Stimulated activated CD4-positive, alpha-beta T cell treated with anti-CD3 and anti-CD28 coated beads, Interleukin-15, amount 100 ng/mL, for 24 hours (primary cell): ENCODE data around the gene SGMS1.
"Not testable (repeated sequence)": the region's sequence is repeated elsewhere in the genome, so short reads cannot be mapped to it uniquely, and the experiment has no call there.

Source experiments
- DNase-seq: peaks from one replicate; pipeline ENCODE4 v3.0.0-alpha.2; 2020

Gene SGMS1

DNA sequence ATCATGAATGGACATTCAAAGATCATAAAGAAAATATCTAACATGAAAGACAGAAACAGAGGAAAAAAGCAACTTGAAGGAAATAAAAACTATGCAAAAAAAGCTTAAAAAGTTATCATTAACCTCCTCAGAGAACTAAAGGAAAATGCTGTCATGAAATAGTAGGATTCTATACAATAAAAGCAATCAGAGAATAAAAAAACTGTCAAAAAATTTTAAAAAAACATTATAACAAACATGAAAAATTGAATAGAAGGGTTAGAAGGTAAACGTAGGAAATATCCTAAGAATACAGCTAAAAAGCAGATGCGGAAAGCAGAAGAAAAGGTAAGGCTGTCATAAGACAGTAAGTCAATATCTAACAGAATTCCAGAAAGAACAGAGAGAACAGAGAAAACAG is 44.8 kb downstream of the SGMS1 start:
- no peak for DNase-seq

GRCh38 chr10:50577681-50578350 is 45.9 kb downstream of the SGMS1 start:
- DNase-seq, result no peak

- DNase-seq, result no peak
These were observed 46.7 kb downstream of the SGMS1 start for GRCh38 chr10:50577010-50577409.

DNA sequence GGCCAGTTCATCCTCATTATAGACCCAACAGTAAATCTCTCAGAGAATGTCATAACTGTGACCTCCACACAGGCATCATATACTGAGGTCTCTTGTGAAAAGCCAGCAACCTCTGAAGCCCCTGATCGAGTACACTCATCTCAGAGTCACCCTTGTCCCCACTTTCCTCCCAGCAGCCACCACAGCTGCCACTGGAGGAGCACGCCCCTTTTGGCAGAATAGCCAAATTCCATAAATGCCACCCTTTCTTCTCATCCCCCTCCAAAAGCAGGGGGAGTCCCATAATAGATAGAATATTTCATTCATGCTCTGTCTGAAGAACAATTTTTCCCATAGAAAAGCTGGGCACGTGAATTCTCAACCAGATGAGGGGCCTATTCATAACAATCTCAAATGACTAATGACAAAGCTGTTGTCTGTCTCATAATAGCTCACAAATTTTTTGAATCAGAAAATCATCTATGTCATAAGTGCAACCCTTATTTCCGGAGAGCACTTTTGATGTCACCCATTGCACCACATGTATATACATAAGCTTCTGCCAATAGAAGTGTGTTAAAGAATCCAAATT is 47.4 kb downstream of the SGMS1 start:
- no peak for DNase-seq

DNA sequence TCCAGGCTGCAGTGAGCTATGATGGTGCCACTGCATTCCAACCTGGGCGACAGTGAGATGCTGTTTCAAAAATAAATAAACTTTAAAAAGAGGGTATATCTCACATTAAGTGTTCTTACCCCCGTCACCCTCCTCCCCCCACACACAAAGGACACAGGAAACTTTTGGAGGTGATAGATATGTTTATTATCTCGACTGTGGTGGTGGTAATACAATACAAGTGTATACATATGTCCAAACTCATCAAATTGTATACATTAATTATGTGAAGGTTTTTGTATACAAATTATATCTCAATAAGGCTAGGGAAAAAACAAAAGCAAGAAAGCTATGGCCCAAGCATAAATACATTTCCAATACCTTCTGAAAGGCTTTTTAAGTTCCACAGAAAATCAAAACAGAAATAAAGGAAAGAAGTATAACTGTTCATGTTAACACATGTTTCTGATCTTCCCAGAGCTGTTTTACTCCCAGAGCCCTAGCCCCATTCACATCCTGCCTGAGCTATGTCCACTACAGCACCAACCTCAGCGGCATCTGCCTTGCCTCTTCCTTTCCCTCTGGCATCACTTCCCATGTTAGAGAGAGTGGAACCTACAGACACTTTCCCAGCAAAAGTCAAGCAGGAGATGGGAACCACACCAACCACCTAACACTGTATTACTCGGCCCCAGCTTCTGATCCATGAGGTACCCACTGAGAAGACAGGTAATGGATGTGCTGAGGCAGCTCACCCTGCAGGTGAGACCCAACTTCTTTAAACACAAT is 48.1 kb downstream of the SGMS1 start:
- no peak for DNase-seq

- no peak for DNase-seq
These were observed 48.8 kb downstream of the SGMS1 start for GRCh38 chr10:50574931-50575330.

- DNase-seq, result no peak
These were observed 49.5 kb downstream of the SGMS1 start for GRCh38 chr10:50574305-50574704.

DNA sequence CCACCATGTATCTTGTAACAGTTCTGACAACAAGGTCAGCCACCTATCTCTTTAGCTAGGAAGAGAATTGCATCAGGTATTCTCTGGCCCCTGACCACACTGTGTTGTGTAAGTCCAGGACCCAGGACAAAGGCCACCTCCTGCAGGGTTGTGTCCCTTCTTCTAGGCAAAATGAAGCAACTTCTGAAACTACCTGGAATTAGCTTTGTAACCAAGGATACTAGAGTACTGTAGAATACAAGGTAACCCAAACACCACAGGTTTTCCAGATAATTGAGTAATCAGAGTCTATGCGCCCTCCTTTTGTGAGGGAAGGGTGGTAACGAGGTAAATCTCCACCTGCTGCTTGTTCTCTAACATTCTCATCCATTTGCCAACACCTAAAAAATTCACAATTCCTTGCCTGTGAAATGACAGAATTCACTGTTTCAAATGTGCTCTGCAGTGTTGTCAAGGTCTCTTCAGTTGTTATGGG is 51.7 kb downstream of the SGMS1 start:
- no peak for DNase-seq

- not testable (repeated sequence) for DNase-seq
These were observed 55.0 kb downstream of the SGMS1 start for GRCh38 chr10:50568750-50569149.

DNA sequence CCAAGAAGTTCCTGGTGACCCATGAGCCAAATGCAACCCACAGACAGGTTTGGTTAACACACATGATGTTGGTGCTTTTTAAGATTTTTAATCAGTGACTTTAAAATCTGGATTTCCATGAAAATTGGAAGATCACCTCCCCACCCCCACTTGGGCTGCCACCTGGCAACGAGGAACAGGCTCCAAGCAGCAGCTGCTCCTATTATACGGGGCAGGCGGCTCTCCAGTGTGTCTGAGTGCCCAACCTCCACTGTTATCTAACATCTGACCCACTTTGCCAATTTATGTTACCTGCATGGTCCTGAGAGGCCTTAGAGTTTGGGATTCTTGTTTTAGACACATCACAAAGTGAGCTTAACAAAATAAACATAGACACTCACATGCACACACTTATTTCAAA is 56.4 kb downstream of the SGMS1 start:
- no peak for DNase-seq

GRCh38 chr10:50566150-50566549 is 57.6 kb downstream of the SGMS1 start:
- DNase-seq, result no peak

DNA sequence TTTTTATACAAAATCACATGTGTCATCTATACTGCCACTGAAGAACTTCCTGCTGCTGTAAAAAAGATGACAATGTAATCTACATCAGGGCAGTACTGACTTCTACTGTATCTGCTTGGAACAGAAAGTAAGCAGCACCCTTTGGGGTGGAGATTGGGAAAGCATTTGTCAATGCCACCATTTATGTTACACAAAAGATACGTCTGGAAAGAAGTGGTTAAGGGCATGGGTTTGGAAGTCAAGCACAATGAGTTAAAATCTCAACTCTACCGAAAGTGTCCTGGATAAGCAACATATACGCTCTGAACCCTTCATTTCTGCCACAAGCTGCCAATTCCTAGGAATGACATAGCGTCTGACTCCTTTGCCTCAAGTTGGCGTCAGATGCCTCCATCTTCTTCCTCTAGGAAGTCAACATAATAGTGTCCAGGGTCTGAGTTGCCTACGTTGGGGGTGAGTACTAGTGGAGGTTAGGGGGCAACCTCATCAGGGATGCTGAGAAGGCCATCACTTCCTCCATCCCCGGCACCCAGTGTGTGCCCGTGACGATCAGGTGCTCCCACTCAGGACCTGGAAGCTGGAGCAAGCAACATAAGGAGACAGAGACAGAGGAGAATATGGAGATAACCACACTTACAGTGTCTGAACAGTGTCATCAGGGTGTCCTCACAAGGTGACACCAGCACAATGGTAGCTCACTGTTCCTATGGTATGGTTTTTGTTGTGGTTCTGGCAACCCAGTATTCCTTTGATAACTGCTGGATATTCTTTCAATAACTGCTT is 58.3 kb downstream of the SGMS1 start:
- DNase-seq, result no peak

- DNase-seq, result no peak
These were observed 59.9 kb downstream of the SGMS1 start for GRCh38 chr10:50563906-50564305.

DNA sequence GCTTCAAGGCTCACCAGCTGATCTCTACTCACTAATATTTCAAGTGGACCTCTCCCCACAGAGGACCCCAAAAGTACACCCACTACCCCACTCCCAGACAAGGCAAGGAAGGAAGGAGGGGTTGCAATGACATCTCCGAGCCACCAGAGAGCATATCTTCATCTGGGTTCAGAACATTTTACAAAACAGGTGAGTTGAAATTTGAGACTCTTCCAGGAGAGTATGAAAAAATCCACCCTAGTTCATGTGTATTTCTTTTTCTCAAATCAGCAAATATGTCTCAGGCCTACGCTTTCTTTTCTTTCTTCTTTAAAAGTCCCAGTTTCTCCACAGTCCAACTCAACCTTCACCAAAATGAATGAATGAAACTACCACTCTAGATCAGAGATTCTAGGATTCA is 61.9 kb downstream of the SGMS1 start:
- DNase-seq, result no peak

GRCh38 chr10:50561266-50561665 is 62.5 kb downstream of the SGMS1 start:
- DNase-seq, result no peak

GRCh38 chr10:50560370-50560769 is 63.4 kb downstream of the SGMS1 start:
- no peak for DNase-seq

- DNase-seq, result no peak
These were observed 65.4 kb downstream of the SGMS1 start for GRCh38 chr10:50558371-50558770.

GRCh38 chr10:50557130-50557682 is 66.5 kb downstream of the SGMS1 start:
- DNase-seq, result no peak

- no peak for DNase-seq
These were observed 67.3 kb downstream of the SGMS1 start for GRCh38 chr10:50556237-50557120.

DNA sequence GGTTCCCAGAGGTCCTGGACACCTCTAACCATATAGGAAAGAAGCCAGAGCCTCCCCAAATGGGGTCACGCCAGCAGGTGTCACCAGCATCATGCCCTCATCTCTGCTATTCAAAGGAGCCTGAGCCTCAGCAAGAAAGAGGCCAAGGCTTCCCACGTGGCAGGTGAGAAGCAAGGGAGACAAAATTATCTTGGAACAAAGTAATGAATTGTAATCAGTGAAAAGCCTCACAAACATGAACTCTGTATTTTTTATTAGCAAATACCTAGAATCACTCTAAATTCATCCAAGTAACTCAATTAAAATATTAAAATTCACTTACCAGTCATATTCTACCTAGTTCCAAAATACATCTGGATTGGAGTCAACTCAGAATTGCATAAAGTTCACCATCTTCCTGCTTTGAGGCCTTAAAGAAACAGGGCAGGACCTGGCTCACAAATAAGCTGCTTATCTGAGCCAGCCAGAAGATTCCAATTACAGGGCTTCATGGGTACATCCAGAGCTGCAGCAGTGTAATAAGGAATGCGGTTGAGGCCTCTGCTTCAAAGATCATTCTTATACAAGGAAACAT is 68.7 kb downstream of the SGMS1 start:
- DNase-seq, result no peak

GRCh38 chr10:50554376-50554994 is 69.3 kb downstream of the SGMS1 start:
- no peak for DNase-seq
